Transverse colon (tissue), 4 donors: ENCODE measurements around the gene DEPDC4. TPM values are rescaled to one million over a fixed set of nuclear protein-coding genes. Genes with fewer than 3 reads are reported as not detected.
"Not testable (repeated sequence)": the region's sequence is repeated elsewhere in the genome, so short reads cannot be mapped to it uniquely, and the experiment has no call there.

Experiments used
- DNase-seq: peaks from one replicate; pipeline ENCODE4 v3.0.0-alpha.2; 2019
- H3K27ac ChIP-seq, 4 donors: fragments of 200-600 bp; sonication (generic); 2 replicates each; pipeline ENCODE4 v1.5.1; 2016 to 2018; ENCODE audit warnings: inconsistent platforms in 4 of 4
- H3K27me3 ChIP-seq: fragments of 200-600 bp; sonication (generic); 2 replicates; pipeline ENCODE4 v1.5.1; 2017; ENCODE audit warnings: inconsistent platforms
- H3K36me3 ChIP-seq, 4 donors: fragments of 200-600 bp; sonication (generic); 2 replicates each; pipeline ENCODE4 v1.5.1; 2017 to 2019; ENCODE audit warnings: inconsistent platforms in 4 of 4
- H3K4me1 ChIP-seq, 4 donors: fragments of 200-600 bp; sonication (generic); 2 replicates each; pipeline ENCODE4 v1.5.1; 2017 to 2020; ENCODE audit warnings: inconsistent platforms in 4 of 4
- H3K4me3 ChIP-seq, 4 donors: fragments of 200-600 bp; sonication (generic); 1 replicate in 1 of 4; 2 replicates in 3 of 4; pipeline versions ENCODE4 v1.5.1 to v1.6.1; 2017 to 2019; ENCODE audit warnings: inconsistent platforms in 4 of 4
- H3K9me3 ChIP-seq, 2 donors: fragments of 200-600 bp; sonication (generic); 2 replicates each; pipeline ENCODE4 v1.5.1; 2017 to 2019; ENCODE audit warnings: inconsistent platforms in 2 of 2
- CTCF ChIP-seq, 5 experiments: fragments of 200-600 bp in 3 of 5; fragments of 450-650 bp in 2 of 5; sonication (generic) in 3 of 5; IDR thresholded peaks; 1 replicate in 2 of 5; 2 replicates in 3 of 5; pipeline ENCODE4 v1.5.1; 2016 to 2017; ENCODE audit warnings: antibody characterized with exemption in 5 of 5, inconsistent platforms in 3 of 5, mild to moderate bottlenecking in 2 of 5, moderate library complexity in 1 of 5
- EP300 ChIP-seq: sonication (generic); formaldehyde crosslinking; IDR thresholded peaks from one replicate; pipeline ENCODE4 v1.6.1; 2017; ENCODE audit warnings: antibody characterized with exemption, low read depth
- POLR2A ChIP-seq: fragments of 450-650 bp; IDR thresholded peaks from one replicate; pipeline ENCODE4 v1.6.1; 2016; ENCODE audit warnings: antibody characterized with exemption, mild to moderate bottlenecking, moderate library complexity
- POLR2AphosphoS5 ChIP-seq, 3 donors: sonication (generic); formaldehyde crosslinking; IDR thresholded peaks; one replicate each; pipeline ENCODE4 v1.6.1; 2016; ENCODE audit warnings: antibody characterized with exemption in 3 of 3
- WGBS, 2 donors: methylation state at CpG; one replicate each; pipeline ENCODE4 v1.1.5; 2018; ENCODE audit warnings: low coverage in 1 of 2; 5-methylcytosine and 5-hydroxymethylcytosine counted together
- in situ Hi-C, 4 donors: fragments of 200-750 bp; cut with MboI; loops; one replicate each; pipeline versions ENCODE4 v1.15.0 to v1.15.1; 2017; ENCODE audit warnings: low sequenced_read_pairs in 3 of 4, low pct_ligation_motif_present in 1 of 4, low pct_unique_long_range_greater_than_20kb in 1 of 4
- intact Hi-C: fragments of 100-400 bp; cut with DNase I; formaldehyde crosslinking; loops from one replicate; pipeline ENCODE4 v1.15.1; 2023; ENCODE audit warnings: low total_unique reads
- total RNA-seq, 4 donors: library from RNA; depleted of rRNA; stranded (reverse); fragments of >200 nt; gene quantifications; one replicate each; pipeline ENCODE4 v1.1.0, GENCODE V29; 2016

Gene DEPDC4
- total RNA-seq, 4 donors from 2014 or later = 0.55 to 1.00 (median 0.95) TPM; not detected in 1

- 82 to 90% methylated on average over 4 of the region's 4 CpGs for WGBS, 2 donors
- no peak for TF ChIP-seq EP300
- no peak for TF ChIP-seq POLR2AphosphoS5 (IDR thresholded peaks at IDR 0.05)
- no peak for TF ChIP-seq POLR2A
- no peak for TF ChIP-seq CTCF (IDR thresholded peaks at IDR 0.05)
- in situ Hi-C loops (loop anchor here (10.0 to 25.0 kb wide), 3 partner anchors 325 to 507 kb away; partner anchors contain the start of gene GAS2L3 (in 1 of the 4)), intact Hi-C loops (loop anchor here (10.0 kb wide), 1 partner anchor 325 kb away; no protein-coding TSS in a partner anchor)
- Histone ChIP-seq H3K36me3 (no peaks in the 10 kb centered on the region), H3K4me1 (peaks cover 0 to 9% (median 0%) of the 10 kb centered on the region in 4 donors), H3K27me3 (no peaks in the 10 kb centered on the region), H3K9me3 (no peaks in the 10 kb centered on the region), H3K4me3 (no peak overlapping the region), H3K27ac (no peak overlapping the region)
- no peak for DNase-seq
Measured at GRCh38 chr12:100229876-100230275, 37.0 kb downstream of the DEPDC4 start.

DNA sequence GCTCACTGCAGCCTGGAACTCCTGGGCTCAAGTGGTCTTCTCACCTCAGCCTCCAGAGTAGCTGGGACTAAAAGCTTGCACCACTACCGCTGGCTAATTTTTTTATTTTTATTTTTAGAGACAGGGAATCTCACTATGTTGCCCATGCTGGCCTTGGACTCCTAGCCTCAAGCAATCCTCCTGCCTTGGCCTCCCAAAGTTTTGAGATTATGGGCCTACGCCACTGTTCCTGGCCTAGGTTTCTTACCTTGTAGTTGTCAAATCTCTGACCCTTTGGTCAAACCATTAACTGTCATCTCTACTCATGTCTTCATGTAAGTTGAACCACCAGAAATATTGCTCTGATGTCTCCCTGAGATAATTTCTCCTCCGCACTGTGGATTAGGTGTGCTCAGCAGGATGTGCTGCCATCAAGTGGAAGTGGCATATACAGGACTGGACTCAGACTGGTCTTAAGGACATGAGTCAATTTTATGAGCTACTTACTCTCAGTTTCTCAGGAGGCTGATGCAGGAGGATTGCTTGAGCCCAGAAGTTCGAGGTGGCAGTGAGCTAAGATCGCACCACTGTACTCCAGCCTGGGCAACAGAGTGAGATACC is 37.7 kb downstream of the DEPDC4 start:
- no peak overlapping the region for H3K4me3 ChIP-seq
- no peaks in the 10 kb centered on the region for H3K27me3 ChIP-seq
- in situ Hi-C loops (loop anchor here in 2 of 4 donors (25.0 kb wide), 2 partner anchors 333 to 508 kb away; partner anchors contain the start of gene GAS2L3 (in 1 of the 2)), intact Hi-C loops (no loop called here)
- H3K27ac ChIP-seq = no peak overlapping the region
- TF ChIP-seq POLR2AphosphoS5 (IDR thresholded peaks at IDR 0.05) (no peak), POLR2A (no peak), CTCF (IDR thresholded peaks at IDR 0.05) (peak in 1 of 5 experiments; percentile 33), EP300 (no peak)
- no peaks in the 10 kb centered on the region for H3K9me3 ChIP-seq
- peaks cover 0 to under 1% (median 0%) of the 10 kb centered on the region in 4 donors for H3K36me3 ChIP-seq
- H3K4me1 ChIP-seq = peaks cover 0 to 2% (median 0%) of the 10 kb centered on the region in 4 donors
- no peak for DNase-seq
- WGBS, 2 donors = 67 to 92% methylated on average over 1 to 5 of the region's 5 CpGs

DNA sequence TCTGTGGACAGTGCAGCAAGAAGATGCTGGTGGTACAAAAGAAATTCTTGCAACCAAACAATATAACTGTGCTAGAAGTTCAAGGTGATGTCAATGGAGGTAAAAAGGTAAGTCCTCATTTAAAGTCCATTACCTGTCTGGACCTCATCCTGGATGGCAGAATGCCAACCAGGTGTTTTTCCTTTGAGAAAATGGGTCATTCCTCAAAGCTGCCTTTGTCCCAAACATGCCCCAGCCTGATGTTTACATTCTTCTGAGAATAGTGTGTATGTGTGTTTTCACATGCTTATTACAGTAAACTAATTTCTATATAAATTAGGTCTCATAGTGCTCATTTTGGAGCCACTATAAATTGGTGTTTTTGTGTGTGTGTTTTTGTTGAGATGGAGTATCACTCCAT is 41.4 kb downstream of the DEPDC4 start:
- no peak overlapping the region for H3K4me3 ChIP-seq
- H3K27ac ChIP-seq = no peak overlapping the region
- no peaks in the 10 kb centered on the region for H3K27me3 ChIP-seq
- H3K9me3 ChIP-seq = no peaks in the 10 kb centered on the region
- no peak for TF ChIP-seq CTCF (IDR thresholded peaks at IDR 0.05)
- no peak for TF ChIP-seq POLR2A
- TF ChIP-seq EP300 = no peak
- no peak for TF ChIP-seq POLR2AphosphoS5 (IDR thresholded peaks at IDR 0.05)
- intact Hi-C loops = no loop called here
- peaks cover 0 to 26% (median 0%) of the 10 kb centered on the region in 4 donors for H3K36me3 ChIP-seq
- peaks cover 0 to 7% (median 0%) of the 10 kb centered on the region in 4 donors for H3K4me1 ChIP-seq
- no peak for DNase-seq
- in situ Hi-C loops = loop anchor here in 2 of 4 donors (25.0 kb wide), 2 partner anchors 337 to 512 kb away; partner anchors contain the start of gene GAS2L3 (in 1 of the 2)

- DNase-seq, H3K4me3 ChIP-seq, intact Hi-C loops, H3K9me3 ChIP-seq, H3K27ac ChIP-seq, H3K27me3 ChIP-seq, H3K4me1 ChIP-seq, in situ Hi-C loops: not testable (repeated sequence)
- WGBS, 2 donors = 96% methylated on average over 6 of the region's 6 CpGs; no CpG with 5 or more reads in 1 of the 2 donors
- peaks cover 0 to 52% (median 7%) of the 10 kb centered on the region in 4 donors for H3K36me3 ChIP-seq
Measured at GRCh38 chr12:100222173-100222572, 44.7 kb downstream of the DEPDC4 start.
